Activated naive CD8-positive, alpha-beta T cell treated with anti-CD3 and anti-CD28 coated beads, Interleukin-2, amount 50 U/mL, for 24 hours (primary cell): ENCODE measurements around the gene ZMYND8.
A peak's percentile ranks its signal among the peaks of the same experiment; 100 is the strongest.
"Not testable (repeated sequence)": the region's sequence is repeated elsewhere in the genome, so short reads cannot be mapped to it uniquely, and the experiment has no call there.

Experiments
- ATAC-seq: fragments of 150-1000 bp; cut with Tn5 transposase; one replicate; pipeline ENCODE4 v1.10.0; 2021
- DNase-seq: peaks from one replicate; pipeline ENCODE4 v3.0.0; 2021
- H3K27ac Mint-ChIP-seq: one replicate; pipeline ENCODE4 v1.8.0; 2021; ENCODE audit warnings: mild to moderate bottlenecking, mixed read lengths
- H3K27me3 Mint-ChIP-seq: one replicate; pipeline ENCODE4 v1.8.0; 2021; ENCODE audit warnings: mixed read lengths
- H3K36me3 Mint-ChIP-seq: one replicate; pipeline ENCODE4 v1.8.0; 2021; ENCODE audit warnings: low read depth, mixed read lengths
- H3K4me1 Mint-ChIP-seq: one replicate; pipeline ENCODE4 v1.8.0; 2021; ENCODE audit warnings: mixed read lengths
- H3K4me3 Mint-ChIP-seq: one replicate; pipeline ENCODE4 v1.8.0; 2021; ENCODE audit warnings: mild to moderate bottlenecking, moderate library complexity, mixed read lengths
- H3K9me3 Mint-ChIP-seq: one replicate; pipeline ENCODE4 v1.8.0; 2021; ENCODE audit warnings: mixed read lengths

ZMYND8 gene

DNA sequence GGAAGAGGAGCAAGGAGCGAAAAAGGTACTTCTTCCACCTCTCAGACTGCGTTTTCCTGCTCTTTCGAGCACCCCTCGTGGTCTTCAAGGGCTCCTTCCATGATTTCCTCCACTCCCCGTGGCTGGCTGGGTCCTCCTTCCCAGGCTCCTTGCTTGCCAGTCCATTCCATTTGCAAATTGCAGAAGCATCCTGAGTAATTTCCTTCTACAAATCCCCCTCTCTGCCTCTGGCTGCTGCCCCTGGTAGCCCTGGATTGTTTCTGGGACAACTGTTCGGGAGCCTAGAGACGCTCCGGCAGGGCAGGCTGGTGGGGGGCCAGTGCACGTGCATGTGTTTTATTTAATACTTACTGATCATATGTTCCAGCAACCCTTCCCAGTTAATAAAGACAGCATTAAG lies 173.1 kb downstream of the ZMYND8 start:
- H3K27me3 Mint-ChIP-seq = peaks cover 6% of the 10 kb centered on the region
- peaks cover 4% of the 10 kb centered on the region for H3K4me1 Mint-ChIP-seq
- H3K9me3 Mint-ChIP-seq = no peaks in the 10 kb centered on the region
- H3K4me3 Mint-ChIP-seq = no peak overlapping the region
- no peak for ATAC-seq
- H3K27ac Mint-ChIP-seq = no peak overlapping the region
- H3K36me3 Mint-ChIP-seq = no peaks in the 10 kb centered on the region
- DNase-seq = no peak

DNA sequence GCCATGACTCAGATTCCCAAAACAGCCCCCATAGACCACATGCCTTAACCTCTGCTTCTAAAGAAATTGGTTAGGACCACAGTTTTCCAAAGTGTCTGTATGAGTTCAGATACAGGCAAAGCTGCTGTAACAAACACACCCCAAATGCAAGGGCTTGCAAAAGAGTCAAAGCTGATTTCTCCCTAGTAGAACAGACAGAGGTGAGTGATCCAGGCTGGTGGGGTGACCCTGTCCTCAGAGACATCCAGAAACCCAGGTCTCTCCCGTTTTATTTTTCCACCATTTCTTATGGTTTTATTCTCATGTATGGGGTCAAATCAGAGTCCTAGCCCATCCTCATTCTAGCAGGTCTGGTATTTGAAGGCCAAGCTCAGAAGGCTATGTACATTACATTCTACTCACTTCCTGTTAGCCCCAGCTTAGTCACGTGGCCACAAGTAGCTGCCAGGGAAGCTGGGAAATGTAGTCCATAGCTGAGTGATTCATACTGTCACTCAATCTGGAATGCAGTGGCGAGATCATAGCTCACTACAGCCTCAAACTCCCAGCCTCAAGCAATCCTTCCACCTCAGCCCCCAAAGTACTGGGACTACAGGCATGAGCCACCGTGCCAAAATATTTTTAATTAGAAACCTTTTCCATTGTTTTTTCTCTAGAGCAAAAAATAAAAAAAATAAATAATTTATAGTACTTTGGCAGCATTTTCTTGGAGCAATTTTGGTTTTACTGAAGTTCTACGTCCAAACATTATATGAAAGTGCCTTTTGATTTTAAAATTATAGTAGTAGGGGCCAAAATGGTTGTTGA lies 175.2 kb downstream of the ZMYND8 start:
- Mint-ChIP-seq H3K36me3 (no peaks in the 10 kb centered on the region), H3K4me1 (peaks cover 2% of the 10 kb centered on the region), H3K4me3 (no peak overlapping the region), H3K27ac (no peak overlapping the region), H3K9me3 (no peaks in the 10 kb centered on the region), H3K27me3 (peaks cover 3% of the 10 kb centered on the region)
- DNase-seq (peak; percentile 9), ATAC-seq (peak; percentile 85)

DNA sequence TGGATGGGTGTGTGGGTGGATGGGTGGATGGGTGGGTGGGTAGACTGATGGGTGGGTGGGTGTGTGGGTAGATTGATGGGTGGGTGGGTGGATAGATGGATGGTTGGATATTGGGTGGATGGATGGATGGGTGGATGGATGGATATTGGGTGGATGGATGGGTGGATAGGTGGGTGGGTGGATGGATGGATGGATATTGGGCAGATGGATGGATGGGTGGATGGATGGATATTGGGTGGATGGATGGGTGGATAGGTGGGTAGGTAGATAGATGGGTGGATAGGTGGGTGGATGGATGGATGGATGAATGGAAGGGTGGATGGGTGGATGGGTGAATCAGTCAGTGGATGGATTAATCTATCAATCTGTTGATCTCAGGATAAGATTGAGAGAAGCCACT lies 177.2 kb downstream of the ZMYND8 start:
- Mint-ChIP-seq H3K36me3 (no peaks in the 10 kb centered on the region), H3K27ac (no peak overlapping the region), H3K4me3 (no peak overlapping the region), H3K9me3 (no peaks in the 10 kb centered on the region), H3K4me1 (peaks cover 2% of the 10 kb centered on the region), H3K27me3 (peaks cover 2% of the 10 kb centered on the region)
- DNase-seq = no peak
- ATAC-seq = no peak

DNA sequence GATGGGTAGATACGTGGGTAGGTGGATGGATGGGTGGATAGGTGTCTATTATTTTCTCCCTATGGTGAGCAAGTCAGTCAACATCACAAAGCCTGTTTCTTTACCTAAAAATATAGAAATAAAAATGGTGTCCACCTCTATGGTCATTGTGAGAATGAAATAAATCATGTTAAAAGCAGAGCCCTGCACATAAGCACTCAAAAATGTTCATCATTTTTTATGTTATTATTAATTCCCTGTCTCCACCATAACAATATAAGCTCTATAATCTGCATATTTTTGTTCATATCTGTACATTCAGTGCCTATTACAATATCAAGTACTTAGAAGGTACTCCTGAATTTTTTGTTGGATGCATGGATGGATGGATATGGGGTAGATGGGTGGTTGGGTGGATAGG lies 177.6 kb downstream of the ZMYND8 start:
- DNase-seq = no peak
- Mint-ChIP-seq H3K4me1 (peaks cover 2% of the 10 kb centered on the region), H3K4me3 (no peak overlapping the region), H3K36me3 (no peaks in the 10 kb centered on the region), H3K9me3 (no peaks in the 10 kb centered on the region), H3K27me3 (peaks cover 2% of the 10 kb centered on the region), H3K27ac (no peak overlapping the region)
- no peak for ATAC-seq

- DNase-seq (no peak), ATAC-seq (no peak)
- no peaks in the 10 kb centered on the region for H3K9me3 Mint-ChIP-seq
- H3K36me3 Mint-ChIP-seq = no peaks in the 10 kb centered on the region
- H3K27ac Mint-ChIP-seq = no peak overlapping the region
- peaks cover 2% of the 10 kb centered on the region for H3K27me3 Mint-ChIP-seq
- peaks cover 2% of the 10 kb centered on the region for H3K4me1 Mint-ChIP-seq
- H3K4me3 Mint-ChIP-seq = no peak overlapping the region
Observed at GRCh38 chr20:47178277-47178676, 178.2 kb downstream of the ZMYND8 start.

DNA sequence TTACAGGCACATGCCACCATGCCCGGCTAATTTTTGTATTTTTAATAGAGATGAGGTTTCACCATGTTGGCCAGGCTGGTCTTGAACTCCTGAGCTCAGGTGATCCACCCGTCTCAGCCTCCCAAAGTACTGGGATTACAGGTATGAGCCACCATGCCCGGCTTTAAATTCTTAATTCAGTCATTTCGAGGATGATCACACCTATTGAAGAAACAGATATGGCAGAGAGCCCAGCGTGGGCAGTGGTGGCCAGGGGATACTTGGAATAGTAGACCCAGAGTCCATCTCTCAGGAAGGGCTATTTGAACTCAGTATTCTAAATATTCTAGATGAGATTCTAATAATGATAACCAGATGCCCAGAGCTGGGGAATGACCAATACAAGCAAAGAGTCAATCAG lies 180.3 kb downstream of the ZMYND8 start:
- not testable (repeated sequence) for H3K4me1 Mint-ChIP-seq, H3K36me3 Mint-ChIP-seq, H3K27me3 Mint-ChIP-seq, ATAC-seq, H3K9me3 Mint-ChIP-seq, H3K27ac Mint-ChIP-seq, H3K4me3 Mint-ChIP-seq, DNase-seq

GRCh38 chr20:47175493-47175892 lies 181.0 kb downstream of the ZMYND8 start:
- Mint-ChIP-seq H3K27me3 (peaks cover 9% of the 10 kb centered on the region), H3K36me3 (no peaks in the 10 kb centered on the region), H3K9me3 (no peaks in the 10 kb centered on the region), H3K27ac (no peak overlapping the region), H3K4me1 (no peaks in the 10 kb centered on the region), H3K4me3 (no peak overlapping the region)
- no peak for ATAC-seq
- DNase-seq = no peak

DNA sequence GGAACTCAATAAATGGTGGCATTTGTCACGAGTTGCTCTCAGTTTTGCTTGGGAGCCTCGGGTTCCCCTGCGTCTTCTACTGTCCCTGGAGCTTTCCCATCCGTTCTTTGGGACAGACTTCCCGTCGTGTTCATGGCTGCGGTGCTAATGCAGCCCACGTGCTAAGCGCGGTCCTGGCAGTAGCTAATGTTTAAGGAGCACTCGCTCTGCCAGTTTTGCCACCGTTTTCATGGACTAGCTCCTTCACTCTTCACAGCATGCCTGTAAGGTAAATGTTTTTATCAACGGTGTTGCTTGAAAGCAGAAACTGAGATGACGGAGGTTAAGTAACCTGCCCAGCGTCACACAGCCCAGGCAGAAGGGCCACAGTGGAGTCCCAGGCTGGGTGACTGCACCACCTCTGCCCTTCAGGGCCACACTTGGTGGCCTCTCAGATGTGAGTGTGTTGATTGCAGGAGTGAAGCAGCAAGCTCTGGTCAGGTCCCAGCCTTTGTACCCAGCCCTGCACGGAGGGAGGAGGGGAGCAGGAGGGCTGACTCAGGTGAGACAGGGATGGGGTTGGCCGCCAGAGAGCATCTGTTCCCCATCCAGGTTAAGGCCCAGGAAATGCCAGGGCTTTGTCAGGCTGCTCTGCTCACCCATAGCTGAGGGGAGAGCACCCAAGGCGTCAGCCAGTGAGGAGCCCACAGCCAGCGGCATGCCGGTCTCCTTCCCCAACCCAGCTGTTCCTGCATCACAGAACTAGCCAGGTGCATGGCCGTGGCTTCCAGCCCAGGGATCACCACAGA lies 181.8 kb downstream of the ZMYND8 start:
- DNase-seq = no peak
- no peak for ATAC-seq
- H3K9me3 Mint-ChIP-seq = no peaks in the 10 kb centered on the region
- no peaks in the 10 kb centered on the region for H3K4me1 Mint-ChIP-seq
- H3K27me3 Mint-ChIP-seq = peaks cover 9% of the 10 kb centered on the region
- H3K4me3 Mint-ChIP-seq = no peak overlapping the region
- no peaks in the 10 kb centered on the region for H3K36me3 Mint-ChIP-seq
- H3K27ac Mint-ChIP-seq = no peak overlapping the region

DNA sequence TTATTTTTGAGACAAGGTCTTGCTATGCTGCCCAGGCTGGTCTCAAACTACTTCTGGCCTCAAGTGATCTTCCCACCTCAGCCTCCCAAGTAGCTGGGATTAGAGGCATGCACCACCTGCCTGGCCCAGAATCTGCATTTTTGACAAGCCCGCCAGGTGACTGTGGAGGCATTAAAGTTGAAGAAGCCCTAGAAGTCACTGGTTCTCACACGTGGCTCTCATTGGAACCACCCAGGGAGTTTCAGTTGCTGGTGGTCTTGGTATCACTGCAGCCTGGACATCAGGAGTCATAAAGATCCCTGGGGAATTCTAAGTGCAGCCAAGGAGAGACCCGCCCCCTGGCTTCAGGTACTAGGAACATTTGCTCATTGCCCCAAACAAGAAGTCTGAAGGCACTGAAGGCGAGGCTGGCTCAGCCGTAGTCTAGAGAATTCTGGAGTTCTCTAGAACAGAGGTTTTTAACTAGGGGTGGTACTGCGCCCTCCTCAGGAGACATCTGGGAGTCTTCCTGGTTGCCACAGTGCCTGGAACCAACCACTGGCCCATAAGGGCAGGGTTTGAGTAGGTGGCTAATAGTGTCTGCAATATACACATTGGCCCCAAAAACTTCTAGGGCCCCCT lies 182.8 kb downstream of the ZMYND8 start:
- Mint-ChIP-seq H3K27me3 (peaks cover 9% of the 10 kb centered on the region), H3K27ac (no peak overlapping the region), H3K4me3 (no peak overlapping the region), H3K4me1 (no peaks in the 10 kb centered on the region), H3K36me3 (no peaks in the 10 kb centered on the region), H3K9me3 (no peaks in the 10 kb centered on the region)
- no peak for DNase-seq
- no peak for ATAC-seq

DNA sequence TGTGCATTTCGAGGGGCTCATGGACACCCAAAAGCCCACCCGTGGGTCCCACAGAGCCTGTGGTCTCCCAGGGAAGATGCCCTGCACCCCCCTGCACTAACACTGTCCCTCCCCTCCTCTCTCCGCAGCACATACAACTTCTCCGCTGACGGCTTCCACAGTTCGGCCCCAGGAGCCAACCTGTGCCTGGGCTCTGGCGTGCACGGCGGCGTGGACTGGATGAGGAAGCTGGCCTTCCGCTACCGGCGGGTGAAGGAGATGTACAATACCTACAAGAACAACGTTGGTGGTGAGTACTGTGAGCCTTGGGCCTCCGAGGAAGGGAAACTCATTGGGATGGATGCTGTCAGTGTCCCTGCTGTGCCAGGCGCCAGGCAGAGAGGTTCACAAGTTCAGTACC lies 183.9 kb downstream of the ZMYND8 start:
- H3K4me1 Mint-ChIP-seq = no peaks in the 10 kb centered on the region
- H3K4me3 Mint-ChIP-seq = no peak overlapping the region
- no peaks in the 10 kb centered on the region for H3K9me3 Mint-ChIP-seq
- H3K27me3 Mint-ChIP-seq = peaks cover 11% of the 10 kb centered on the region
- no peaks in the 10 kb centered on the region for H3K36me3 Mint-ChIP-seq
- ATAC-seq (no peak), DNase-seq (no peak)
- no peak overlapping the region for H3K27ac Mint-ChIP-seq

GRCh38 chr20:47167846-47168245 lies 188.7 kb downstream of the ZMYND8 start:
- Mint-ChIP-seq H3K27me3 (peaks cover 12% of the 10 kb centered on the region), H3K27ac (no peak overlapping the region), H3K4me1 (no peaks in the 10 kb centered on the region), H3K36me3 (no peaks in the 10 kb centered on the region), H3K4me3 (no peak overlapping the region), H3K9me3 (no peaks in the 10 kb centered on the region)
- no peak for ATAC-seq
- no peak for DNase-seq

DNA sequence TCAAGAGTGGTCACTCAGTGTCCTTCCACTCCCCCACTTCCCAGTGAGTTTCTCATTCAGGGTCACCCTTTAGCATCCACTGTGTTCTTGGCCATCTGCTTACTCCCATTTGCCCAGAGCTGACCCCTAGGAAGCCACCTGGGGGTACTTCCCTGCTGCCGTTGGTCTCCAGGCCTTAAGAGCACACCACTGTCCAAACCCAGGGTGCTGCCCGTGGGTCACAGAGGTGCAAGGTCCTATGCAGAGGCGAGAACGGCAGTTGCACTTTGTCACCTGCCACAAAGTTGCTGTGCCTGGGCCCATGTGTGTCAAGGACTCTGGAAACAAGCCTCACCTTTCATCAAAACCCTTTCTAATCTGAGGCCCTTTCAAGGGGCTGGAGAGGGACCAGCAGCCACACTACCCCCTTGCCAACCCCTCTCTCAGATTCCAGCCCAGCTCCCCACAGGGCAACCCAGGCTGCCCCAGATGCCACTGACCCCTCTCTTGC lies 191.1 kb downstream of the ZMYND8 start:
- Mint-ChIP-seq H3K27ac (no peak overlapping the region), H3K4me1 (no peaks in the 10 kb centered on the region), H3K9me3 (no peaks in the 10 kb centered on the region), H3K36me3 (no peaks in the 10 kb centered on the region), H3K27me3 (peaks cover 5% of the 10 kb centered on the region), H3K4me3 (no peak overlapping the region)
- ATAC-seq = no peak
- no peak for DNase-seq

DNA sequence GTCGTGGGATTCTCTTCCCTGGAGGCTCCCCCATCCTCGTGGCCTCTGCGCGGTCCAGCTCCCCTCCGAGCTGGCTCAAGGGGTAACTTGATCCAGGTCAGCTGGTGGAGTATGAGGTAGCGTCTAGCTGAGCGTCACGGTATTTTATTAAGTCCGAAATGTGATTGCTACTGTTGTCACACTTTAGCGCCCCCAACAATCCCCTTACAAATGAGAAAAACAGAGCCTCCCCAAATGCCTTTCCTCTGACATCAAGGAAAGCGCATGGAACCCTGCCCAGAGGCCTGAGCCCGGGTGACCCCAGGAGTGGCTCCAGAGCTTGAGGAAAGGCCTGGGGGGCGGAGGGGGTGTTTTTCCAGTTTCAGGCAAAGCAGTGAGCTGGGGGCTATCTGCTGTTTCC lies 192.4 kb downstream of the ZMYND8 start:
- H3K27ac Mint-ChIP-seq = no peak overlapping the region
- DNase-seq = no peak
- no peak overlapping the region for H3K4me3 Mint-ChIP-seq
- H3K4me1 Mint-ChIP-seq = no peaks in the 10 kb centered on the region
- peaks cover 8% of the 10 kb centered on the region for H3K27me3 Mint-ChIP-seq
- no peaks in the 10 kb centered on the region for H3K36me3 Mint-ChIP-seq
- no peak for ATAC-seq
- H3K9me3 Mint-ChIP-seq = no peaks in the 10 kb centered on the region

- ATAC-seq = no peak
- H3K36me3 Mint-ChIP-seq = no peaks in the 10 kb centered on the region
- peaks cover 11% of the 10 kb centered on the region for H3K27me3 Mint-ChIP-seq
- H3K27ac Mint-ChIP-seq = no peak overlapping the region
- H3K4me1 Mint-ChIP-seq = no peaks in the 10 kb centered on the region
- H3K9me3 Mint-ChIP-seq = no peaks in the 10 kb centered on the region
- no peak overlapping the region for H3K4me3 Mint-ChIP-seq
- no peak for DNase-seq
Observed at GRCh38 chr20:47161411-47161810, 195.1 kb downstream of the ZMYND8 start.

- no peak for DNase-seq
- H3K4me1 Mint-ChIP-seq = no peaks in the 10 kb centered on the region
- H3K9me3 Mint-ChIP-seq = no peaks in the 10 kb centered on the region
- no peak overlapping the region for H3K4me3 Mint-ChIP-seq
- no peaks in the 10 kb centered on the region for H3K36me3 Mint-ChIP-seq
- peaks cover 11% of the 10 kb centered on the region for H3K27me3 Mint-ChIP-seq
- no peak for ATAC-seq
- no peak overlapping the region for H3K27ac Mint-ChIP-seq
Observed at GRCh38 chr20:47160992-47161391, 195.5 kb downstream of the ZMYND8 start.
